ENCODE measurements around the gene SSBP4. TPM values are rescaled to one million over a fixed set of nuclear protein-coding genes. Genes with fewer than 3 reads are reported as not detected.

The SSBP4 gene
- total and polyA plus RNA-seq, 9 of the 15 experiments (the other 6 are each of a cell fraction or from before 2014, with no cell fraction given), result 1.1 to 189 (median 39.0) TPM

DNA sequence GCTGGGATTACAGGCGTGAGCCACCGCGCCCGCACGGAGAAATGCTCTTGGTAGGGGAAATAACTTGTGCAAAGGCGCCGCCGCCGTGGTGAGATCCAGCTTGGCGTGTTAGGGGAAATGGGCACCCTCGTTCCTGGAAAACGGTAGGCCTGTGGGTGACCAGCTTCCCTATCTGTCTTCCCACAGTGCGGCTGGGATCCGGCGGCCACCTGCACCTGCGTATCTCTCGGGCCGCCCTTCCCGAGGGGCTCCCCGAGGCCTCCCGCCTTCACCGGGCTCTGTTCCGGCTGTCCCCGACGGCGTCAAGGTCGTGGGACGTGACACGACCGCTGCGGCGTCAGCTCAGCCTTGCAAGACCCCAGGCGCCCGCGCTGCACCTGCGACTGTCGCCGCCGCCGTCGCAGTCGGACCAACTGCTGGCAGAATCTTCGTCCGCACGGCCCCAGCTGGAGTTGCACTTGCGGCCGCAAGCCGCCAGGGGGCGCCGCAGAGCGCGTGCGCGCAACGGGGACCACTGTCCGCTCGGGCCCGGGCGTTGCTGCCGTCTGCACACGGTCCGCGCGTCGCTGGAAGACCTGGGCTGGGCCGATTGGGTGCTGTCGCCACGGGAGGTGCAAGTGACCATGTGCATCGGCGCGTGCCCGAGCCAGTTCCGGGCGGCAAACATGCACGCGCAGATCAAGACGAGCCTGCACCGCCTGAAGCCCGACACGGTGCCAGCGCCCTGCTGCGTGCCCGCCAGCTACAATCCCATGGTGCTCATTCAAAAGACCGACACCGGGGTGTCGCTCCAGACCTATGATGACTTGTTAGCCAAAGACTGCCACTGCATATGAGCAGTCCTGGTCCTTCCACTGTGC lies 30.9 kb upstream of the SSBP4 start (continued):
- no peak for TF ChIP-seq CBX8 (IDR thresholded peaks at IDR 0.05; ENCODE audit: borderline replicate concordance, extremely low read depth, low read depth, low read length, poor library complexity, severe bottlenecking)
- TF ChIP-seq, protein P1, sequence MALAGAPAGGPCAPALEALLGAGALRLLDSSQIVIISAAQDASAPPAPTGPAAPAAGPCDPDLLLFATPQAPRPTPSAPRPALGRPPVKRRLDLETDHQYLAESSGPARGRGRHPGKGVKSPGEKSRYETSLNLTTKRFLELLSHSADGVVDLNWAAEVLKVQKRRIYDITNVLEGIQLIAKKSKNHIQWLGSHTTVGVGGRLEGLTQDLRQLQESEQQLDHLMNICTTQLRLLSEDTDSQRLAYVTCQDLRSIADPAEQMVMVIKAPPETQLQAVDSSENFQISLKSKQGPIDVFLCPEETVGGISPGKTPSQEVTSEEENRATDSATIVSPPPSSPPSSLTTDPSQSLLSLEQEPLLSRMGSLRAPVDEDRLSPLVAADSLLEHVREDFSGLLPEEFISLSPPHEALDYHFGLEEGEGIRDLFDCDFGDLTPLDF (CRISPR knock-in tag; IDR thresholded peaks at IDR 0.05), result peak; percentile 96
- TF ChIP-seq MAZ (CRISPR knock-in tag; conservative IDR thresholded peaks at IDR 0.05 in 1 of 2, IDR thresholded peaks at IDR 0.05 in 1 of 2), result peak; percentile 76 to 81
- TF ChIP-seq PATZ1 (CRISPR knock-in tag; IDR thresholded peaks at IDR 0.05; ENCODE audit: borderline replicate concordance), result no peak
- no peak; the same call in none of the 2 replicates for TF ChIP-seq CBFA2T3 (IDR thresholded peaks at IDR 0.05)
- TF ChIP-seq ELF1 (tag; IDR thresholded peaks at IDR 0.05), result no peak
- no peak for TF ChIP-seq ZNF561 (CRISPR knock-in tag; conservative IDR thresholded peaks at IDR 0.05)
- TF ChIP-seq ILF3 (IDR thresholded peaks at IDR 0.05; ENCODE audit: borderline replicate concordance), result no peak; the same call in 1 of the 2 replicates
- TF ChIP-seq ZNF699 (CRISPR knock-in tag; IDR thresholded peaks at IDR 0.05; ENCODE audit: insufficient replicate concordance), result no peak
- peak; percentile 74 for TF ChIP-seq REST (IDR thresholded peaks at IDR 0.05; ENCODE audit: borderline replicate concordance)
- TF ChIP-seq REST (CRISPR knock-in tag; IDR thresholded peaks at IDR 0.05; ENCODE audit: low read depth), result peak; percentile 66; the same call in 1 of the 2 replicates
- no peak for TF ChIP-seq FOXA1 (IDR thresholded peaks at IDR 0.05; ENCODE audit: borderline replicate concordance)
- TF ChIP-seq, protein P2, sequence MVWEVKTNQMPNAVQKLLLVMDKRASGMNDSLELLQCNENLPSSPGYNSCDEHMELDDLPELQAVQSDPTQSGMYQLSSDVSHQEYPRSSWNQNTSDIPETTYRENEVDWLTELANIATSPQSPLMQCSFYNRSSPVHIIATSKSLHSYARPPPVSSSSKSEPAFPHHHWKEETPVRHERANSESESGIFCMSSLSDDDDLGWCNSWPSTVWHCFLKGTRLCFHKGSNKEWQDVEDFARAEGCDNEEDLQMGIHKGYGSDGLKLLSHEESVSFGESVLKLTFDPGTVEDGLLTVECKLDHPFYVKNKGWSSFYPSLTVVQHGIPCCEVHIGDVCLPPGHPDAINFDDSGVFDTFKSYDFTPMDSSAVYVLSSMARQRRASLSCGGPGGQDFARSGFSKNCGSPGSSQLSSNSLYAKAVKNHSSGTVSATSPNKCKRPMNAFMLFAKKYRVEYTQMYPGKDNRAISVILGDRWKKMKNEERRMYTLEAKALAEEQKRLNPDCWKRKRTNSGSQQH (CRISPR knock-in tag; IDR thresholded peaks at IDR 0.05), result no peak; the same call in 1 of the 2 replicates

Data from K562 (cell line).